AG04449 (cell line): ENCODE measurements around the gene CCDC187.
"Not testable (repeated sequence)": the region's sequence is repeated elsewhere in the genome, so short reads cannot be mapped to it uniquely, and the experiment has no call there.

Experiments
- CTCF ChIA-PET: fragments of 350-600 bp; formaldehyde crosslinking; extraction: SDS; loops from one replicate; lab custom pipeline; 2021; ENCODE audit warnings: antibody characterized with exemption; lab: Yijun Ruan, JAX
- POLR2A ChIA-PET: fragments of 400-600, 350-600 bp; formaldehyde crosslinking; extraction: SDS; loops from one replicate; lab custom pipeline; 2020; ENCODE audit warnings: antibody characterized with exemption, inconsistent platforms; lab: Yijun Ruan, JAX
- DNase-seq: peaks from one replicate; pipeline ENCODE4 v3.0.0-alpha.2; 2010; ENCODE audit warnings: low read depth, low spot score
- H3K4me3 ChIP-seq: 2 replicates; pipeline ENCODE4 v1.5.1; 2011; ENCODE audit warnings: low read depth, mild to moderate bottlenecking, control low read depth, low read length
- TF ChIP-seq, protein P1 (sequence below): IDR thresholded peaks from one replicate; pipeline ENCODE4 v1.5.1; 2011; ENCODE audit warnings: mild to moderate bottlenecking, moderate library complexity, low read length, control low read depth, inconsistent platforms; ENCODE audit not compliant: insufficient read depth; ENCODE audit errors: missing control alignments

The CCDC187 gene

DNA sequence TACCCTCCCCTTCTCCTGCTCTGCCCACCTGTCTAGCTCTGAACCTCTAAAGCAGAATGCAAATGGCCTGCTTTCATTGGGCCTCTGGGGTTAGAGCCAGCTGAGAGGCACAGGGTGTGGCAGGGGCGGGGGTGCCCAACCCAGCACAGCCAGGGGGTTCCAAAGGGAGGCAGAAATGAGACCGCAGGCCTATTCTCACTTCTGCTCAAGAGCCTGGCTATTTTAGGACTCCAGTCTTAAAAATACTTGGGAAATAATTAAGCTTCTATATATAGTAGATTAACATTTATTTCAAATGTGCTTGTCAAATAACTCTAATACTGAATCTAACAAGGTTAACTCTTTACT is 63.9 kb downstream of the CCDC187 start:
- POLR2A ChIA-PET, result no interaction called here
- TF ChIP-seq, protein P1, sequence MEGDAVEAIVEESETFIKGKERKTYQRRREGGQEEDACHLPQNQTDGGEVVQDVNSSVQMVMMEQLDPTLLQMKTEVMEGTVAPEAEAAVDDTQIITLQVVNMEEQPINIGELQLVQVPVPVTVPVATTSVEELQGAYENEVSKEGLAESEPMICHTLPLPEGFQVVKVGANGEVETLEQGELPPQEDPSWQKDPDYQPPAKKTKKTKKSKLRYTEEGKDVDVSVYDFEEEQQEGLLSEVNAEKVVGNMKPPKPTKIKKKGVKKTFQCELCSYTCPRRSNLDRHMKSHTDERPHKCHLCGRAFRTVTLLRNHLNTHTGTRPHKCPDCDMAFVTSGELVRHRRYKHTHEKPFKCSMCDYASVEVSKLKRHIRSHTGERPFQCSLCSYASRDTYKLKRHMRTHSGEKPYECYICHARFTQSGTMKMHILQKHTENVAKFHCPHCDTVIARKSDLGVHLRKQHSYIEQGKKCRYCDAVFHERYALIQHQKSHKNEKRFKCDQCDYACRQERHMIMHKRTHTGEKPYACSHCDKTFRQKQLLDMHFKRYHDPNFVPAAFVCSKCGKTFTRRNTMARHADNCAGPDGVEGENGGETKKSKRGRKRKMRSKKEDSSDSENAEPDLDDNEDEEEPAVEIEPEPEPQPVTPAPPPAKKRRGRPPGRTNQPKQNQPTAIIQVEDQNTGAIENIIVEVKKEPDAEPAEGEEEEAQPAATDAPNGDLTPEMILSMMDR, result no peak
- CTCF ChIA-PET, result interaction anchor here (1.3 to 1.4 kb wide), 2 partner anchors 11 to 14 kb away, joined by 5 to 17 read pairs; no protein-coding TSS in a partner anchor
- H3K4me3 ChIP-seq, result no peak overlapping the region
- no peak for DNase-seq

DNA sequence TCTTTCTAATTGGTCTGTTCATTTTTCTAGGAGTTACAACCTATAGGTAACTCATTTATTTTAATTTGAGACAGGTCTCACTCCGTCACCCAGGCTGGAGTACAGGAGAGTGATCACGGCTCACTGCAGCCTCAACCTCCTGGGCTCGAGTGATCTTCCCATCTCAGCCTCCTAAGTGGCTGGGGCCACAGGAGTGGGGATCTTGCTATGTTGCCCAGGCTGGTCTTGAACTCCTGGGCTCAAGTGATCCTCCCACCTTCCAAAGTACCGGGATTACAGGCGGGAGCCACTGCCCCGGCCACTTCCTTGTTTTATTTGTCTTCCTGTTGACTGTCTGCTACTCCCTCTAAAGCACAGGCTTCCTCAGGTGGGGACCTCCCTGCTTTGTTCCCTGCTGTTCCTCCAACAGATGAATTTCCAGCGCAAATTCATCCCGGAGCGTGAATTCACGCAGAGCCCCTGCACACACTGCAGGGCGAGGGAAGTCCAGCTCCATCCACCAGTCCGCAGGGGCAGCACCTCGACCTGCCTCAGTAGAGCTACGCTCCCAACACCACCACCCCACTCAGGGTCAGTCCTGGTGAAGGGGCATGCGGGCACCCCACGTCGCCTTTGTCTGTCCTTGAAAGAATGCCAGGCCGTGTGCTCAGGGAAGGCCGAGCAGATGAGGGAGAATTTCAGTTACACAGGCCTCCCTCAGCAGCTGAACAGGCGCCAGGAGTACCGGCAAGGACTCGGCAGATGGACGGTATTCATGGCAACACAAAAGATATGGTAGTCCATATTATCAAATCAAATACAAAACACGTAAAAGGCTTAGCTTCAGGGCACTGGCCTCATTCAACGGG is 64.5 kb downstream of the CCDC187 start:
- TF ChIP-seq, protein P1, result no peak
- POLR2A ChIA-PET, result no interaction called here
- DNase-seq, result no peak
- H3K4me3 ChIP-seq, result no peak overlapping the region
- CTCF ChIA-PET, result interaction anchor here (1.3 to 1.4 kb wide), 2 partner anchors 11 to 13 kb away, joined by 5 to 17 read pairs; no protein-coding TSS in a partner anchor

DNA sequence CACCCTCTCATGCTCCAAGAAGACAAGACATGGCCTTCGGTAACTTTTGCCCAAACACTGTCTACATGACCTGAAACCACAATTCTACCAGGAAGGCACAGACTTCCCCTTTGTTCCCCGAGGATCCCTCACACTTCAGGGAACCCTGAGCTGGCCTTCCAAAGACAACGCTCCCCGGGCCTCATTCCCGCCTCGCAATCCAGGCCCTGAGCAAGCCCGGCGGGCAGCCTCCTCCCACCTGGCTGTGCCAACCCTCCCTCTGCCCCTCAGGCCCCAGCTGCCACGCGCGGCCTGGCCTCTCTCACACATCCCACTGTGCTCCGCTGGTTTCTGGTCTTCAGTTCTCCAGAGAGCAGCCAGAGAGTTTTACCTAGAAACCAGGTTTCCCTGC is 65.6 kb downstream of the CCDC187 start:
- TF ChIP-seq, protein P1, result no peak
- no peak overlapping the region for H3K4me3 ChIP-seq
- ChIA-PET CTCF (interaction anchor here (1.0 to 1.4 kb wide), 3 partner anchors 10 to 14 kb away, joined by 3 to 5 read pairs (median 4); no protein-coding TSS in a partner anchor), POLR2A (no interaction called here)
- DNase-seq, result no peak

DNA sequence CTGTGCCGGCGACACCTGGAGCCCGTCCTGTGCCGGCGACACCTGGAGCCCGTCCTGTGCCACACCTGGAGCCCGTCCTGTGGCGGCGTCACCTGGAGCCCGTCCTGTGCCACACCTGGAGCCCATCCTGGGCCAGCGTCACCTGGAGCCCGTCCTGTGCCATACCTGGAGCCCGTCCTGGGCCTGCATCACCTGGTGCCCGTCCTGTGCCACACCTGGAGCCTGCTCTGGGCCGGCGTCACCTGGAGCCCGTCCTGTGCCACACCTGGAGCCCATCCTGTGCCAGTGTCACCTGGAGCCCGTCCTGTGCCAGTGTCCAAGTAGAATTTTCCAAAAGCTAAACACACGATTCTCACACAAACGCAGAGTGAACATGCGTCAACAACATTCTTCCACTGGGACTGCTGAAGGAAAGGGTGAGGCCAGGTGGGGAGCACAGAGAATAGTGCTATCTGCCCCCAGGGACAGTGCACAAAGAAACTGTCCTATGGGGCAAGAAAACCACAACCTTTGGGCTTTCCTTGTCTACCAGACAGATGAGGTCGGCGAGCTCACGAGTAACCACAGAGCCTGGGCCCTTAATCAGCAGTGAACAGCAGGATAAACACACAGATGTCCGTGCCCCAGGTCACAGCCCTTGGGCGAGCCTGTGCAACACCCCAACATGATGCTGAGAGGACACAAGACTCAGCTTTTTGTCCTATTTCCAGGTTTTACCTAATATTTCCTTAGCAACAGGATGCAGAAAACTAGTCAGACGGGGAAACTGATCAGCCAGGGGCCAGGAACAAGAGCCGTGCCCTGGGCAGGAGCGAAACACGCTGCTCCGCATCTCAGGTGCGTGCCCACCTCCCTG is 66.2 kb downstream of the CCDC187 start:
- DNase-seq, result no peak
- TF ChIP-seq, protein P1, result no peak
- H3K4me3 ChIP-seq, result no peak overlapping the region
- ChIA-PET POLR2A (no interaction called here), CTCF (interaction anchor here (1.0 to 1.4 kb wide), 3 partner anchors 9 to 13 kb away, joined by 3 to 5 read pairs (median 4); no protein-coding TSS in a partner anchor)

DNA sequence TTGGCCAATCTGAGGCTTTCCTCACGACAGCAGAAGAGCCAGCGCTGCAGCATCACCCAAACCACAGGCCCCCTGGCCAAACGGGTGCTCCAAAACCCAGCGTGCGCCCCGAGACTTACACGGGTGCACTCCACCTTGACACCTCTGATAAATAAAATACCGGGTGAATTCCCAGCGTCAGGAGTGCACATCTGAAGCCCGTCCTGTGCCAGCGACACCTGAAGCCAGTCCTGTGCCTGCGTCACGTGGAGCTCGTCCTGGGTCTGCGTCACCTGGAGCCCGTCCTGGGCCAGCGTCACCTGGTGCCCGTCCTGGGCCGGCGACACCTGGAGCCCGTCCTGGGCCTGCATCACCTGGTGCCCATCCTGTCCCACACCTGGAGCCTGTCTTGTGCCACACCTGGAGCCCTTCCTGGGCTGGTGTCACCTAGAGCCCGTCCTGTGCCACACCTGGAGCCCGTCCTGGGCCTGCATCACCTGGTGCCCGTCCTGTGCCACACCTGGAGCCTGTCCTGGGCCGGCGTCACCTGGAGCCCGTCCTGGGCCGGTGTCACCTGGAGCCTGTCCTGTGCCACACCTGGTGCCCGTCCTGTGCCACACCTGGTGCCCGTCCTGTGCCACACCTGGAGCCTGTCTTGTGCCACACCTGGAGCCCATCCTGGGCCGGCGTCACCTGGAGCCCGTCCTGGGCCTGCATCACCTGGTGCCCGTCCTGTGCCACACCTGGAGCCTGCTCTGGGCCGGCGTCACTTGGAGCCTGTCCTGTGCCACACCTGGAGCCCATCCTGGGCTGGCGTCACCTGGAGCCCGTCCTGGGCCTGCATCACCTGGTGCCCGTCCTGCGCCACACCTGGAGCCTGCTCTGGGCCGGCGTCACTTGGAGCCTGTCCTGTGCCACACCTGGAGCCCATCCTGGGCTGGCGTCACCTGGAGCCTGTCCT is 67.2 kb downstream of the CCDC187 start:
- H3K4me3 ChIP-seq, POLR2A ChIA-PET, DNase-seq: not testable (repeated sequence)
- CTCF ChIA-PET, result interaction anchor here (1.4 to 1.7 kb wide), 3 partner anchors 9 to 11 kb away, joined by 3 to 12 read pairs (median 5); partner anchors contain the start of gene QSOX2
